Brain microvascular endothelial cell (primary cell): ENCODE measurements around the gene NOL4L.

Experiments
- DNase-seq: peaks from one replicate; pipeline ENCODE4 v3.0.0-alpha.2; 2020
- H3K27ac ChIP-seq: fragments of 250-450 bp; sonication (Bioruptor Pico); 2 replicates; pipeline ENCODE4 v1.5.1; 2020; ENCODE audit warnings: mild to moderate bottlenecking, moderate library complexity
- H3K27me3 ChIP-seq: fragments of 250-450 bp; sonication (Bioruptor Pico); replicated peaks from 2 replicates; pipeline ENCODE4 v1.5.1; 2020; ENCODE audit warnings: mild to moderate bottlenecking
- H3K36me3 ChIP-seq: fragments of 250-450 bp; sonication (Bioruptor Pico); replicated peaks from 2 replicates; pipeline ENCODE4 v1.5.1; 2020; ENCODE audit warnings: mild to moderate bottlenecking
- H3K4me3 ChIP-seq: 2 replicates; pipeline ENCODE4 v1.5.1; 2011; ENCODE audit warnings: low read depth, mild to moderate bottlenecking, control low read depth, low read length, moderate library complexity
- CTCF ChIP-seq: IDR thresholded peaks from 2 replicates; pipeline ENCODE4 v1.5.1; 2011; ENCODE audit warnings: low read depth, mild to moderate bottlenecking, moderate library complexity, low read length, control low read depth, inconsistent platforms; ENCODE audit errors: missing control alignments
- in situ Hi-C: cut with HindIII; loops from 2 replicates; pipeline ENCODE4 v1.10.0; 2017; ENCODE audit warnings: low sequenced_read_pairs, low pct_ligation_motif_present

The NOL4L gene

GRCh38 chr20:32569380-32570305 lies 15.5 kb downstream of the NOL4L start:
- Histone ChIP-seq H3K27me3 (no peaks in the 10 kb centered on the region), H3K4me3 (no peak overlapping the region), H3K36me3 (no peaks in the 10 kb centered on the region), H3K27ac (peak overlapping the region; percentile 34)
- TF ChIP-seq CTCF: no peak
- in situ Hi-C loops: no loop called here
- DNase-seq: no peak

- DNase-seq: no peak
- Histone ChIP-seq H3K27ac (no peak overlapping the region), H3K4me3 (no peak overlapping the region), H3K36me3 (no peaks in the 10 kb centered on the region), H3K27me3 (no peaks in the 10 kb centered on the region)
- no peak for TF ChIP-seq CTCF
- in situ Hi-C loops: no loop called here
Observed at GRCh38 chr20:32569018-32569379, 16.1 kb downstream of the NOL4L start.

GRCh38 chr20:32567384-32568178 lies 17.6 kb downstream of the NOL4L start:
- in situ Hi-C loops: no loop called here
- H3K27me3 ChIP-seq: no peaks in the 10 kb centered on the region
- H3K36me3 ChIP-seq: no peaks in the 10 kb centered on the region
- no peak overlapping the region for H3K4me3 ChIP-seq
- H3K27ac ChIP-seq: no peak overlapping the region
- DNase-seq: no peak
- TF ChIP-seq CTCF: no peak

- DNase-seq: no peak
- H3K27ac ChIP-seq: no peak overlapping the region
- TF ChIP-seq CTCF: no peak
- H3K36me3 ChIP-seq: no peaks in the 10 kb centered on the region
- no peaks in the 10 kb centered on the region for H3K27me3 ChIP-seq
- in situ Hi-C loops: no loop called here
- no peak overlapping the region for H3K4me3 ChIP-seq
Observed at GRCh38 chr20:32566379-32567374, 18.5 kb downstream of the NOL4L start.

GRCh38 chr20:32565735-32566032 lies 19.4 kb downstream of the NOL4L start:
- in situ Hi-C loops: no loop called here
- Histone ChIP-seq H3K27me3 (no peaks in the 10 kb centered on the region), H3K36me3 (no peaks in the 10 kb centered on the region), H3K27ac (no peak overlapping the region), H3K4me3 (no peak overlapping the region)
- no peak for DNase-seq
- no peak for TF ChIP-seq CTCF
